ENCODE measurements around the gene HCFC1R1.

DNA sequence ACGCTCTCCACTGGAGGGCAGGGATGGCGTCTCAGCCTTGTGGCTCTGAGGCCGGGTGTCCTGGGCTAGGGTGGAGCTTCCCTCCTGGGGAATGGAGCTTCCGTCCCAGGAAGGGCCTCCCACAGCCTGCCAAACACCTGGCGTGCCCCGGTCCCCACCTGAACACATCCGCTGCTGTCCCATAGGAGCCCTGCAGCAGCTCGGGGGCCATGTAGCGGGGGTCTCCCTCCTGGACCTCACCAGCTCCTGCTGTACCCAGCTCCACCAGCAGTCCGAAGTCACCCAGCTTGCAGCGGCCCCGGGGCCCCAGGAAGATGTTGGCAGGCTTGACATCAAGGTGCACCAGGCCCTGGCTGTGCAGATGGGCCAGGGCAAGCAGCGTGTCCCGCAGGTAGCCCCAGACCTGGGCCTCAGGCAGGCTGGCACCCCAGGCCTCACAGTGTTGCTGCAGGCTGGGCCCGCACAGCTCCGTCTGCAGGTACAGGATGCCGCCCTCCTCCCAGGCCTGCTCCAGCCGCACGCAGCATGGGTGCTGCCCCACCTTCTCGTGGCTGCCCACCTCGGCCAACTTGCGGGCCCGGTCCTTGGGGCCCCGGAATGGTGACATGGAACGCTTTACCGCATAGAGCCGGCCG lies 48.5 kb downstream of the HCFC1R1 start:
- TF ChIP-seq, protein P1, sequence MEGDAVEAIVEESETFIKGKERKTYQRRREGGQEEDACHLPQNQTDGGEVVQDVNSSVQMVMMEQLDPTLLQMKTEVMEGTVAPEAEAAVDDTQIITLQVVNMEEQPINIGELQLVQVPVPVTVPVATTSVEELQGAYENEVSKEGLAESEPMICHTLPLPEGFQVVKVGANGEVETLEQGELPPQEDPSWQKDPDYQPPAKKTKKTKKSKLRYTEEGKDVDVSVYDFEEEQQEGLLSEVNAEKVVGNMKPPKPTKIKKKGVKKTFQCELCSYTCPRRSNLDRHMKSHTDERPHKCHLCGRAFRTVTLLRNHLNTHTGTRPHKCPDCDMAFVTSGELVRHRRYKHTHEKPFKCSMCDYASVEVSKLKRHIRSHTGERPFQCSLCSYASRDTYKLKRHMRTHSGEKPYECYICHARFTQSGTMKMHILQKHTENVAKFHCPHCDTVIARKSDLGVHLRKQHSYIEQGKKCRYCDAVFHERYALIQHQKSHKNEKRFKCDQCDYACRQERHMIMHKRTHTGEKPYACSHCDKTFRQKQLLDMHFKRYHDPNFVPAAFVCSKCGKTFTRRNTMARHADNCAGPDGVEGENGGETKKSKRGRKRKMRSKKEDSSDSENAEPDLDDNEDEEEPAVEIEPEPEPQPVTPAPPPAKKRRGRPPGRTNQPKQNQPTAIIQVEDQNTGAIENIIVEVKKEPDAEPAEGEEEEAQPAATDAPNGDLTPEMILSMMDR (conservative IDR thresholded peaks at IDR 0.05; ENCODE audit: low read length): no peak
- TF ChIP-seq EZH2phosphoT487 (IDR thresholded peaks at IDR 0.05; ENCODE audit: borderline replicate concordance): no peak

All from Loucy (cell line).